SK-N-SH treated with all-trans-retinoic acid at 6 μM for 48 hours (cell line): ENCODE measurements around the gene NPFFR1.

Experiments
- ATAC-seq: fragments of 200-7000 bp; cut with Tn5 transposase; 3 replicates; pipeline ENCODE4 v1.9.1; 2020; ENCODE audit warnings: mild to moderate bottlenecking, moderate library complexity
- ARNTL ChIP-seq: fragments of 450-650 bp; formaldehyde crosslinking; IDR thresholded peaks from 2 replicates; pipeline ENCODE4 v1.5.0; 2020; ENCODE audit warnings: low read depth, mild to moderate bottlenecking, moderate library complexity, borderline replicate concordance
- BACH2 ChIP-seq: fragments of 250-450 bp; sonication (Bioruptor Pico); IDR thresholded peaks from 2 replicates; pipeline ENCODE4 v1.9.0; 2021; ENCODE audit warnings: mild to moderate bottlenecking, borderline replicate concordance
- CSRNP3 ChIP-seq: fragments of 250-450 bp; sonication (Bioruptor Pico); IDR thresholded peaks from 2 replicates; pipeline ENCODE4 v1.5.1; 2021; ENCODE audit warnings: mild to moderate bottlenecking, moderate library complexity
- ESRRG ChIP-seq: fragments of 250-450 bp; sonication (Bioruptor Pico); IDR thresholded peaks from 2 replicates; pipeline ENCODE4 v1.6.1; 2021; ENCODE audit warnings: mild to moderate bottlenecking
- GLIS3 ChIP-seq: fragments of 250-450 bp; sonication (Bioruptor Pico); IDR thresholded peaks from 2 replicates; pipeline ENCODE4 v1.5.0; 2020; ENCODE audit warnings: mild to moderate bottlenecking, moderate library complexity
- ISL1 ChIP-seq: fragments of 250-450 bp; sonication (Bioruptor Pico); IDR thresholded peaks from 2 replicates; pipeline ENCODE4 v2.1.2; 2022; ENCODE audit warnings: mild to moderate bottlenecking, moderate library complexity
- OSR1 ChIP-seq: fragments of 250-450 bp; sonication (Bioruptor Pico); IDR thresholded peaks from 2 replicates; pipeline ENCODE4 v1.8.0; 2022; ENCODE audit warnings: moderate library complexity, mild to moderate bottlenecking, inconsistent platforms
- POU6F1 ChIP-seq: fragments of 250-450 bp; sonication (Bioruptor Pico); IDR thresholded peaks from 2 replicates; pipeline ENCODE4 v1.8.0; 2021; ENCODE audit warnings: low read depth, mild to moderate bottlenecking, moderate library complexity, borderline replicate concordance
- PPARA ChIP-seq: fragments of 250-450 bp; sonication (Bioruptor Pico); IDR thresholded peaks from 2 replicates; pipeline ENCODE4 v1.5.0; 2020; ENCODE audit warnings: mild to moderate bottlenecking, borderline replicate concordance
- RARB ChIP-seq: fragments of 250-450 bp; sonication (Bioruptor Pico); IDR thresholded peaks from 2 replicates; pipeline ENCODE4 v1.8.0; 2021; ENCODE audit warnings: mild to moderate bottlenecking, moderate library complexity
- SNAI2 ChIP-seq: fragments of 250-450 bp; sonication (Bioruptor Pico); IDR thresholded peaks from 2 replicates; pipeline ENCODE4 v1.5.0; 2020; ENCODE audit warnings: mild to moderate bottlenecking, moderate library complexity
- TCF4 ChIP-seq: fragments of 250-450 bp; sonication (Bioruptor Pico); IDR thresholded peaks from 2 replicates; pipeline ENCODE4 v1.8.0; 2021; ENCODE audit warnings: mild to moderate bottlenecking, moderate library complexity, borderline replicate concordance
- TOX ChIP-seq: fragments of 250-450 bp; sonication (Bioruptor Pico); IDR thresholded peaks from 2 replicates; pipeline ENCODE4 v1.8.0; 2021; ENCODE audit warnings: mild to moderate bottlenecking, moderate library complexity, borderline replicate concordance
- ZC3H10 ChIP-seq: fragments of 250-450 bp; sonication (Bioruptor Pico); IDR thresholded peaks from 2 replicates; pipeline ENCODE4 v1.5.1; 2021; ENCODE audit warnings: mild to moderate bottlenecking, moderate library complexity
- ZFP3 ChIP-seq: fragments of 250-450 bp; sonication (Bioruptor Pico); IDR thresholded peaks from 2 replicates; pipeline ENCODE4 v1.5.0; 2020; ENCODE audit warnings: mild to moderate bottlenecking, moderate library complexity
- ZFP30 ChIP-seq: fragments of 450-650 bp; formaldehyde crosslinking; IDR thresholded peaks from 2 replicates; pipeline ENCODE4 v1.5.0; 2022; ENCODE audit warnings: mild to moderate bottlenecking, moderate library complexity
- ZNF565 ChIP-seq: fragments of 450-650 bp; formaldehyde crosslinking; conservative IDR thresholded peaks from 2 replicates; pipeline ENCODE4 v1.5.0; 2020; ENCODE audit warnings: low read depth, mild to moderate bottlenecking, moderate library complexity
- ZNF70 ChIP-seq: fragments of 450-650 bp; formaldehyde crosslinking; IDR thresholded peaks from 2 replicates; pipeline ENCODE4 v1.5.0; 2020; ENCODE audit warnings: mild to moderate bottlenecking, moderate library complexity
- ZNF8 ChIP-seq: fragments of 450-650 bp; formaldehyde crosslinking; IDR thresholded peaks from 2 replicates; pipeline ENCODE4 v1.5.0; 2020; ENCODE audit warnings: mild to moderate bottlenecking, moderate library complexity
- TF ChIP-seq, protein P1 (sequence below): fragments of 250-450 bp; sonication (Bioruptor Pico); IDR thresholded peaks from 2 replicates; pipeline ENCODE4 v1.5.0; 2020; ENCODE audit warnings: mild to moderate bottlenecking, moderate library complexity
- TF ChIP-seq, protein P2 (sequence below): fragments of 250-450 bp; sonication (Bioruptor Pico); IDR thresholded peaks from 2 replicates; pipeline ENCODE4 v1.8.0; 2020; ENCODE audit warnings: mild to moderate bottlenecking, moderate library complexity, borderline replicate concordance

NPFFR1 gene

DNA sequence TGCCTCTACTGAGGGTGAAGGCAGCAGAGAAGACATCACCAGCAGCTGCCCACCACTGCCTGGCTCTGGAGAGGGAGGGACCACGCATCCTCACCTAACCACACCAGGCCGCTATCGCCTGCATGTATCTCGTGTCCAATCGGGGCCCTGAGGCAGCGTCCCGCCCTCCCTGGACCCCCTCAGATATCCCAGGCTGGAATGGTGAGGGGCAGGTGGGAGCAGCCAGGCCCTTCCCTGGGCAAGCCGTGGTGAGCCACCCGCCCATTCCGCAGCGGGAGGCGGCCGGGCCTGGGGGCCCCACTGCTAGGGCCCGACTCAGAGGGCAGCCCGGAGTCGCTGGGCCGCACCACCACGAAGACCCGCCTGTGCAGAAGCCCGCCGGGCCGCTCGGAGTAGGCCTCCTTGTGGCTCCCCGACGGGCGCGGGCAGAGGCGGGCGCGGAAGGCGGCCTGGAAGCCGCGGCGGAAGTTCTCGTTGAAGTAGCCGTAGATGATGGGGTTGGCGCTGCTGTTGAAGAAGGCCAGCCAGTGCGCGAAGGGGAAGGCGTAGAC lies 29.0 kb downstream of the NPFFR1 start:
- TF ChIP-seq ZNF8 (CRISPR knock-in tag) (no peak), BACH2 (CRISPR knock-in tag) (no peak), GLIS3 (no peak), PPARA (CRISPR knock-in tag) (no peak), ISL1 (CRISPR knock-in tag) (no peak), SNAI2 (CRISPR knock-in tag) (no peak), CSRNP3 (CRISPR knock-in tag) (no peak), ZC3H10 (CRISPR knock-in tag) (no peak), OSR1 (CRISPR knock-in tag) (no peak), RARB (CRISPR knock-in tag) (no peak), ZNF565 (CRISPR knock-in tag) (no peak), ZFP30 (CRISPR knock-in tag) (no peak), TCF4 (CRISPR knock-in tag) (no peak)
- TF ChIP-seq, protein P1, sequence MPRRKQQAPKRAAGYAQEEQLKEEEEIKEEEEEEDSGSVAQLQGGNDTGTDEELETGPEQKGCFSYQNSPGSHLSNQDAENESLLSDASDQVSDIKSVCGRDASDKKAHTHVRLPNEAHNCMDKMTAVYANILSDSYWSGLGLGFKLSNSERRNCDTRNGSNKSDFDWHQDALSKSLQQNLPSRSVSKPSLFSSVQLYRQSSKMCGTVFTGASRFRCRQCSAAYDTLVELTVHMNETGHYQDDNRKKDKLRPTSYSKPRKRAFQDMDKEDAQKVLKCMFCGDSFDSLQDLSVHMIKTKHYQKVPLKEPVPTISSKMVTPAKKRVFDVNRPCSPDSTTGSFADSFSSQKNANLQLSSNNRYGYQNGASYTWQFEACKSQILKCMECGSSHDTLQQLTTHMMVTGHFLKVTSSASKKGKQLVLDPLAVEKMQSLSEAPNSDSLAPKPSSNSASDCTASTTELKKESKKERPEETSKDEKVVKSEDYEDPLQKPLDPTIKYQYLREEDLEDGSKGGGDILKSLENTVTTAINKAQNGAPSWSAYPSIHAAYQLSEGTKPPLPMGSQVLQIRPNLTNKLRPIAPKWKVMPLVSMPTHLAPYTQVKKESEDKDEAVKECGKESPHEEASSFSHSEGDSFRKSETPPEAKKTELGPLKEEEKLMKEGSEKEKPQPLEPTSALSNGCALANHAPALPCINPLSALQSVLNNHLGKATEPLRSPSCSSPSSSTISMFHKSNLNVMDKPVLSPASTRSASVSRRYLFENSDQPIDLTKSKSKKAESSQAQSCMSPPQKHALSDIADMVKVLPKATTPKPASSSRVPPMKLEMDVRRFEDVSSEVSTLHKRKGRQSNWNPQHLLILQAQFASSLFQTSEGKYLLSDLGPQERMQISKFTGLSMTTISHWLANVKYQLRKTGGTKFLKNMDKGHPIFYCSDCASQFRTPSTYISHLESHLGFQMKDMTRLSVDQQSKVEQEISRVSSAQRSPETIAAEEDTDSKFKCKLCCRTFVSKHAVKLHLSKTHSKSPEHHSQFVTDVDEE (CRISPR knock-in tag): no peak
- no peak for ATAC-seq

DNA sequence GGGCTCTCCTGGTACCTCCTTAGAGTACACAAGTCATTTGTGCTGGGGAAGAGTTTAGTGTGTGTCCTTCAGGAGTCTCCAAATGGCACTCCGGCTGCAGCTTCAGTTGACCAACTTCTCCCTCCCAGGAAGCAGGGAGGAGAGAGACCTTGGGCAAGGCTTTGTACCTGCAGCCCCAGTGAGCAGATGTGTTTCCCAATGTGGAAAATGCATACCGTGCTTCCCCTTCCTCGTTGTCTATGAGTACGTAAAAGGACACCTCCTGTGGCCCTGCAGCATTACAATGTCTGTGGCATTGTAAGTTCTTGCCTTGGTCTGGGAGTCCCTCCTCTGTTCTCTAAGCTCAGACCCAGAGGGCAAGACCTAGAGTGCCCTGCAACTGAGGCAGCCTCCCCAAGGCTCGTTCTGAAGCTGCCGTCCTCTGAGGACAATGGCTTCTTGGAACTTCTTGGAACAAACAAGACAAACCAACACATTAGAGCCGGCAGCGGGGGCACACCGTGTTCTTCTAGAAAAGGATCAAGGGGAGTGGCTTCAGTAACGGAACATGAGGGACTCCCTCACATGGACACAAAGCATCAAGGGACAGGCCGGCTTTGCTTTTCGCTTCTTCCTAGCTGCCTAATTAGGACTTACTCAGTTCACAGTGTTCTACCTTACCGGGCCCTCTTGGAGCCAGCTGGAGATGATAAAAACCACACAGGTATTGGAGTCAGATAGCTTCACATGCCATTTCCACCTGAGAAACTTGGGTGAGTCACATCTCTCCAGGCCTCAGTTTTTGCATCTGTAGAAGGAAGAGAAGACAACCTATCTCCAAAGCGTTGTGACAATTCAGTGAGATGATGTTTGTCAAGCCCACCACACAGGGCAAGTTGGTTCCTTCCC lies 29.7 kb downstream of the NPFFR1 start:
- no peak for TF ChIP-seq TOX (CRISPR knock-in tag)
- TF ChIP-seq GLIS3: no peak
- TF ChIP-seq TCF4 (CRISPR knock-in tag): no peak
- TF ChIP-seq POU6F1 (CRISPR knock-in tag): no peak
- no peak for TF ChIP-seq OSR1 (CRISPR knock-in tag)
- TF ChIP-seq PPARA (CRISPR knock-in tag): no peak
- no peak for TF ChIP-seq ZNF565 (CRISPR knock-in tag)
- ATAC-seq: no peak

DNA sequence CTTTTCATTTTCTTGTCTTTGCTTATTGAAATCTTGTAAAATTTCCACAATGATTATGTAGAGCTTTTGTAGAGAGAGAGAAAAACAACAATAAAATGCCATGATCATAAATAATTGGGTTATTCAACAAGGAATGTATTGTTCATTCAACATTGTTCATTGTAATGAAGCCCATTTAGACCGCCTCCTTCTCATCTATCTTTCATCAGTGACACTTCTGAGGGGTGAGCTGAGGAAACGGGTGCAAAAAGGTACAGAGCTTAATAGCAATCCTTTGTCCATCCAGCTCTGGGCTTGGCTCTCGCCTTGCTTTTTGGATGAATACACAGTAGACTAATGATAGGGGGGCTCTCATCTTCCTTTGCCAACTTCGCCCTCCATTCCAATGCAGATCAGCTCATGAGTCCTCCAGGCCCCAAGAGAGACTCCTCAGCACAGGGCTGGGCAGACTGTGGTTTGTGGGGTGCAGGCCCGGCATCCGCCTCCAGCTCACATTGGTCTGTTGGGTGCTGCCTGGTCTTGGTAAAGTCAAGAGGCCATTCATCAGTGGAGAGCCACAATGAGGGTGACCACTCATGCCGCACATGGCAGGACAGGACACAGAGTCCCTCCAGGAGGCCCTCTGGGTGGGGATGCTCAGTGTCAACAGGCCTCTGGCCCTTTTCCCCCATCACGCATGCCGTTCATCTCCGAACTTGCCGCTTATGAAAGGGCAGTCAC lies 32.7 kb downstream of the NPFFR1 start:
- no peak for ATAC-seq
- TF ChIP-seq ISL1 (CRISPR knock-in tag): no peak
- no peak for TF ChIP-seq ZFP30 (CRISPR knock-in tag)
- TF ChIP-seq, protein P2, sequence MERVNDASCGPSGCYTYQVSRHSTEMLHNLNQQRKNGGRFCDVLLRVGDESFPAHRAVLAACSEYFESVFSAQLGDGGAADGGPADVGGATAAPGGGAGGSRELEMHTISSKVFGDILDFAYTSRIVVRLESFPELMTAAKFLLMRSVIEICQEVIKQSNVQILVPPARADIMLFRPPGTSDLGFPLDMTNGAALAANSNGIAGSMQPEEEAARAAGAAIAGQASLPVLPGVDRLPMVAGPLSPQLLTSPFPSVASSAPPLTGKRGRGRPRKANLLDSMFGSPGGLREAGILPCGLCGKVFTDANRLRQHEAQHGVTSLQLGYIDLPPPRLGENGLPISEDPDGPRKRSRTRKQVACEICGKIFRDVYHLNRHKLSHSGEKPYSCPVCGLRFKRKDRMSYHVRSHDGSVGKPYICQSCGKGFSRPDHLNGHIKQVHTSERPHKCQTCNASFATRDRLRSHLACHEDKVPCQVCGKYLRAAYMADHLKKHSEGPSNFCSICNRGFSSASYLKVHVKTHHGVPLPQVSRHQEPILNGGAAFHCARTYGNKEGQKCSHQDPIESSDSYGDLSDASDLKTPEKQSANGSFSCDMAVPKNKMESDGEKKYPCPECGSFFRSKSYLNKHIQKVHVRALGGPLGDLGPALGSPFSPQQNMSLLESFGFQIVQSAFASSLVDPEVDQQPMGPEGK: no peak
- no peak for TF ChIP-seq ZNF70
- TF ChIP-seq ZFP3 (CRISPR knock-in tag): no peak
- no peak for TF ChIP-seq BACH2 (CRISPR knock-in tag)
- no peak for TF ChIP-seq ESRRG (CRISPR knock-in tag)
- no peak for TF ChIP-seq ZNF565 (CRISPR knock-in tag)
- TF ChIP-seq ZNF8 (CRISPR knock-in tag): no peak
- TF ChIP-seq ARNTL: no peak
- TF ChIP-seq, all 23 proteins: peak for 0
